Astrocyte (in vitro differentiated cells and primary cell): ENCODE measurements around the gene RSPH3. TPM values are rescaled to one million over a fixed set of nuclear protein-coding genes. Genes with fewer than 3 reads are reported as not detected.

Experiments
- DNase-seq: peaks from one replicate; pipeline ENCODE4 v3.0.0-alpha.2; 2010; ENCODE audit warnings: low read depth
- FAIRE-seq: peaks from 2 replicates; lab custom pipeline; 2011; peaks lifted over from hg19 to GRCh38; lab: Jason Lieb, UNC
- H2AFZ ChIP-seq: 2 replicates; pipeline ENCODE4 v1.6.0; 2012; ENCODE audit warnings: low read depth, low read length, inconsistent platforms
- H3K27ac ChIP-seq: 2 replicates; pipeline ENCODE4 v1.5.1; 2011; ENCODE audit warnings: low read depth, low read length, inconsistent platforms
- H3K27me3 ChIP-seq: 2 replicates; pipeline ENCODE4 v1.6.0; 2011; ENCODE audit warnings: low read length, inconsistent platforms; ENCODE audit not compliant: insufficient read depth
- H3K36me3 ChIP-seq: 2 replicates; pipeline ENCODE4 v1.5.1; 2011; ENCODE audit warnings: low read length, inconsistent platforms; ENCODE audit not compliant: insufficient read depth
- H3K4me1 ChIP-seq: 2 replicates; pipeline ENCODE4 v1.5.1; 2011; ENCODE audit warnings: low read length, inconsistent platforms; ENCODE audit not compliant: insufficient read depth
- H3K4me2 ChIP-seq: 2 replicates; pipeline ENCODE4 v1.6.0; 2012; ENCODE audit warnings: low read length, inconsistent platforms
- H3K4me3 ChIP-seq: 2 replicates; pipeline ENCODE4 v1.5.1; 2011; ENCODE audit warnings: low read depth, mild to moderate bottlenecking, low read length, inconsistent platforms; ENCODE audit not compliant: insufficient read depth
- H3K79me2 ChIP-seq: 2 replicates; pipeline ENCODE4 v1.6.0; 2012; ENCODE audit warnings: mild to moderate bottlenecking, low read length, inconsistent platforms; ENCODE audit not compliant: insufficient read depth
- H3K9ac ChIP-seq: 2 replicates; pipeline ENCODE4 v1.6.0; 2012; ENCODE audit warnings: mild to moderate bottlenecking, low read length, inconsistent platforms
- H3K9me3 ChIP-seq: 2 replicates; pipeline ENCODE4 v1.5.1; 2012; ENCODE audit warnings: low read depth, mild to moderate bottlenecking, low read length, inconsistent platforms; ENCODE audit not compliant: insufficient read depth
- H4K20me1 ChIP-seq: 2 replicates; pipeline ENCODE4 v1.6.0; 2012; ENCODE audit warnings: low read length, inconsistent platforms; ENCODE audit not compliant: insufficient read depth
- H3K27ac Mint-ChIP-seq: one replicate; pipeline ENCODE4 v1.8.0; 2021; ENCODE audit warnings: mild to moderate bottlenecking, mixed read lengths; ENCODE audit not compliant: unreplicated experiment
- H3K27me3 Mint-ChIP-seq: one replicate; pipeline ENCODE4 v1.8.0; 2021; ENCODE audit warnings: low read depth, mixed read lengths; ENCODE audit not compliant: unreplicated experiment
- H3K36me3 Mint-ChIP-seq: one replicate; pipeline ENCODE4 v1.8.0; 2021; ENCODE audit warnings: low read depth, mixed read lengths; ENCODE audit not compliant: unreplicated experiment
- H3K4me1 Mint-ChIP-seq: one replicate; pipeline ENCODE4 v1.8.0; 2021; ENCODE audit warnings: low read depth, mixed read lengths; ENCODE audit not compliant: unreplicated experiment
- H3K4me3 Mint-ChIP-seq: one replicate; pipeline ENCODE4 v1.8.0; 2021; ENCODE audit warnings: mild to moderate bottlenecking, moderate library complexity, mixed read lengths; ENCODE audit not compliant: unreplicated experiment
- H3K9me3 Mint-ChIP-seq: one replicate; pipeline ENCODE4 v1.8.0; 2021; ENCODE audit warnings: mild to moderate bottlenecking, mixed read lengths; ENCODE audit not compliant: unreplicated experiment
- EZH2 ChIP-seq: IDR thresholded peaks from 2 replicates; pipeline ENCODE4 v1.6.1; 2012; ENCODE audit warnings: mild to moderate bottlenecking, low read length, inconsistent platforms; ENCODE audit not compliant: insufficient read depth
- total RNA-seq: library from RNA; stranded (reverse); gene quantifications from 2 replicates; pipeline ENCODE4 v1.2.1, GENCODE V29; 2021
- TF ChIP-seq, protein P1 (sequence below): IDR thresholded peaks from 2 replicates; pipeline ENCODE4 v1.5.1; 2011; ENCODE audit warnings: low read depth, mild to moderate bottlenecking, inconsistent platforms, low read length, moderate library complexity; ENCODE audit not compliant: insufficient read depth

The RSPH3 gene
- total RNA-seq, 1 donor from 2014 or later: 10.2 TPM

- H3K27me3 Mint-ChIP-seq: no peaks in the 10 kb centered on the region
- Histone ChIP-seq H4K20me1 (no peaks in the 10 kb centered on the region), H3K36me3 (no peaks in the 10 kb centered on the region), H3K9me3 (no peaks in the 10 kb centered on the region), H3K4me2 (no peak overlapping the region), H3K27ac (no peak overlapping the region), H3K79me2 (no peaks in the 10 kb centered on the region), H3K9ac (no peak overlapping the region), H3K4me3 (no peak overlapping the region), H3K27me3 (no peaks in the 10 kb centered on the region), H3K4me1 (no peaks in the 10 kb centered on the region), H2AFZ (no peak overlapping the region)
- no peaks in the 10 kb centered on the region for H3K4me1 Mint-ChIP-seq
- TF ChIP-seq, protein P1, sequence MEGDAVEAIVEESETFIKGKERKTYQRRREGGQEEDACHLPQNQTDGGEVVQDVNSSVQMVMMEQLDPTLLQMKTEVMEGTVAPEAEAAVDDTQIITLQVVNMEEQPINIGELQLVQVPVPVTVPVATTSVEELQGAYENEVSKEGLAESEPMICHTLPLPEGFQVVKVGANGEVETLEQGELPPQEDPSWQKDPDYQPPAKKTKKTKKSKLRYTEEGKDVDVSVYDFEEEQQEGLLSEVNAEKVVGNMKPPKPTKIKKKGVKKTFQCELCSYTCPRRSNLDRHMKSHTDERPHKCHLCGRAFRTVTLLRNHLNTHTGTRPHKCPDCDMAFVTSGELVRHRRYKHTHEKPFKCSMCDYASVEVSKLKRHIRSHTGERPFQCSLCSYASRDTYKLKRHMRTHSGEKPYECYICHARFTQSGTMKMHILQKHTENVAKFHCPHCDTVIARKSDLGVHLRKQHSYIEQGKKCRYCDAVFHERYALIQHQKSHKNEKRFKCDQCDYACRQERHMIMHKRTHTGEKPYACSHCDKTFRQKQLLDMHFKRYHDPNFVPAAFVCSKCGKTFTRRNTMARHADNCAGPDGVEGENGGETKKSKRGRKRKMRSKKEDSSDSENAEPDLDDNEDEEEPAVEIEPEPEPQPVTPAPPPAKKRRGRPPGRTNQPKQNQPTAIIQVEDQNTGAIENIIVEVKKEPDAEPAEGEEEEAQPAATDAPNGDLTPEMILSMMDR: no peak
- no peak overlapping the region for H3K27ac Mint-ChIP-seq
- DNase-seq (no peak), FAIRE-seq (no peak)
- no peak overlapping the region for H3K4me3 Mint-ChIP-seq
- peaks cover 10% of the 10 kb centered on the region for H3K9me3 Mint-ChIP-seq
- H3K36me3 Mint-ChIP-seq: peaks cover 11% of the 10 kb centered on the region
These were observed 36.8 kb downstream of the RSPH3 start for GRCh38 chr6:158963020-158963808.

DNA sequence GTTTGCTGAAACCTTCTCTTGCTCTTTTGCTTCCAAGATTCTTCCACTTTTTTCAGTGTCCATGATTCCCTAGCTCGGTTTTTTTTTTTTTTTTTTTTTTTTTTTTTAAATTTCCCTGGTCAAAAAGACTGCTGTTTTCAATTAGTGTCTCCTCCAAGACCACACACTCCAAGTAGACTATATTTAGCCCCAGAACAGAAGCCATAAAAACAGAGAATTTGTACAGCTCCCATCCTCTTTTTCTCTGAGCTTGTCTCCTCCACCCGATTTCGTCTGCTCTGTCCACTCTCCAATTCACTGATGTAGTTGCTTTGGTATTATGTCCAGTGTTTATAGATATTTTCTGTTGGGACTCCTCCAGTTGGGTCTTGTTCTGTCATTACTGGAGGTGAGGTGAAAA is 37.6 kb downstream of the RSPH3 start:
- H3K36me3 Mint-ChIP-seq: peaks cover 11% of the 10 kb centered on the region
- no peak for DNase-seq
- no peaks in the 10 kb centered on the region for H3K4me1 Mint-ChIP-seq
- Histone ChIP-seq H4K20me1 (no peaks in the 10 kb centered on the region), H3K4me2 (no peak overlapping the region), H3K4me1 (no peaks in the 10 kb centered on the region), H3K27ac (no peak overlapping the region), H3K36me3 (no peaks in the 10 kb centered on the region), H2AFZ (no peak overlapping the region), H3K79me2 (no peaks in the 10 kb centered on the region), H3K27me3 (no peaks in the 10 kb centered on the region), H3K4me3 (no peak overlapping the region), H3K9ac (no peak overlapping the region), H3K9me3 (no peaks in the 10 kb centered on the region)
- peaks cover 7% of the 10 kb centered on the region for H3K9me3 Mint-ChIP-seq
- H3K27me3 Mint-ChIP-seq: no peaks in the 10 kb centered on the region
- no peak overlapping the region for H3K27ac Mint-ChIP-seq
- H3K4me3 Mint-ChIP-seq: no peak overlapping the region
- no peak for TF ChIP-seq EZH2
- TF ChIP-seq, protein P1: no peak
- no peak for FAIRE-seq

DNA sequence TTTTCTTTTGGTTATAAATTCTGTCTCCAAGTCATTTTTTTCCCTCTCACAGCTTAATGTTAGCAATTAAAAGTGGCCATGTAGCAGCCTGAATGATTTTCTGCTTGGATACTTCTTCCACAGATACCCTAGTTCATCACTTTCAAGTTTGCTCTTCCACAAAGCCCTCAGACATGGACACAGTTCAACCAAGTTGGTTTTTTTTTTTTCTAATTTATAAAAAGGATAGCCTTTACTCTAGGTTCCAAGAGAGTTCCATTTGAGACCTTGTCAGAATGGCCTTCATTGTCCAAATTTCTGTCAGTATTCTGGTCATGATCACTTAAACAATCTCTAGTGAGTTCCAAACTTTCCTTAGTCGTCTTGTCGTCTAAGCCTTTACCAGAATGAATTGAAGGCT is 40.0 kb downstream of the RSPH3 start:
- H3K4me1 Mint-ChIP-seq: no peaks in the 10 kb centered on the region
- DNase-seq (no peak), FAIRE-seq (no peak)
- H3K36me3 Mint-ChIP-seq: peaks cover 11% of the 10 kb centered on the region
- H3K9me3 Mint-ChIP-seq: peaks cover 4% of the 10 kb centered on the region
- Histone ChIP-seq H3K9ac (no peak overlapping the region), H3K4me3 (no peak overlapping the region), H3K36me3 (no peaks in the 10 kb centered on the region), H3K27ac (no peak overlapping the region), H3K4me2 (no peak overlapping the region), H3K9me3 (no peaks in the 10 kb centered on the region), H3K4me1 (no peaks in the 10 kb centered on the region), H3K27me3 (no peaks in the 10 kb centered on the region), H4K20me1 (no peaks in the 10 kb centered on the region), H3K79me2 (no peaks in the 10 kb centered on the region), H2AFZ (no peak overlapping the region)
- no peaks in the 10 kb centered on the region for H3K27me3 Mint-ChIP-seq
- TF ChIP-seq EZH2: no peak
- TF ChIP-seq, protein P1: no peak
- H3K27ac Mint-ChIP-seq: no peak overlapping the region
- H3K4me3 Mint-ChIP-seq: no peak overlapping the region
